ENCODE measurements around the gene POFUT1.

DNA sequence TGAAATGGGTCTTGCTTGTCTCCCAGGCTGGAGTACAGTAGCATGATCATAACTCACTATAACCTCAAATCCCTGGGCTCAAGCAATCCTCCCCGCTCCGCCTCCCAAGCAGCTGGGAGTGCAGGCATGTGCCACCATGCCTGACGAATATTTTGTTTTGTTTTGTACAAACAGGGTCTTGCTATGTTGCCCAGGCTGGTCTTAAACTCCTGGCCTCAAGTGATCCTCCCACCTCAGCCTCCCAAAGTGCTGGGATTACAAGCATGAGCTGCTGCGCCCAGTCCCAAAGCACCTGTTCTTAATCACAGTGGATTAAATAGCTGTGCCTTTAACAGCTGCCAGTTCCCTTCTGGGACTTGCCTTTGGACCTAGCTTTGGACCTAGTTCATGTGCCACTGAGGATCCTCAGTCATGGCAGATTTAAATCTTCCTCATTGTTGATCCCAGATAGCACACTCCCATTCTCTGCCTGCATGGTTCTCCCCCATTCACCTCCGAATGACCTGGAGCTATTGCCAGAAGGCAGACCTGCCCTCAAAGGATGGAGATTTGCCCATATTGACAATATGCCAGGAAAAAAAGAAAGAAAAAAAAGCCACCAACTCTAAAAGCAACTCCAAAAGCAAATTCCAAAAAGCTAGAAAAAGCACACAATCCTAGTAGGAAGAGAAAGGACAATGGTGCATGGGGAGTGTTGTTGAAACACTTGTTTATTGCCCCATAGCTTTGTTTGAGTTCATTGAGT, 10.6 kb downstream of the POFUT1 start:
- TF ChIP-seq POLR2AphosphoS5 (IDR thresholded peaks at IDR 0.05; ENCODE audit: low read depth, low read length) (no peak), TAF1 (IDR thresholded peaks at IDR 0.05; ENCODE audit: borderline replicate concordance, insufficient read depth, low read length) (no peak), SIN3A (IDR thresholded peaks at IDR 0.05; ENCODE audit: borderline replicate concordance, insufficient read depth, low read length) (no peak)
- TF ChIP-seq, protein P1, sequence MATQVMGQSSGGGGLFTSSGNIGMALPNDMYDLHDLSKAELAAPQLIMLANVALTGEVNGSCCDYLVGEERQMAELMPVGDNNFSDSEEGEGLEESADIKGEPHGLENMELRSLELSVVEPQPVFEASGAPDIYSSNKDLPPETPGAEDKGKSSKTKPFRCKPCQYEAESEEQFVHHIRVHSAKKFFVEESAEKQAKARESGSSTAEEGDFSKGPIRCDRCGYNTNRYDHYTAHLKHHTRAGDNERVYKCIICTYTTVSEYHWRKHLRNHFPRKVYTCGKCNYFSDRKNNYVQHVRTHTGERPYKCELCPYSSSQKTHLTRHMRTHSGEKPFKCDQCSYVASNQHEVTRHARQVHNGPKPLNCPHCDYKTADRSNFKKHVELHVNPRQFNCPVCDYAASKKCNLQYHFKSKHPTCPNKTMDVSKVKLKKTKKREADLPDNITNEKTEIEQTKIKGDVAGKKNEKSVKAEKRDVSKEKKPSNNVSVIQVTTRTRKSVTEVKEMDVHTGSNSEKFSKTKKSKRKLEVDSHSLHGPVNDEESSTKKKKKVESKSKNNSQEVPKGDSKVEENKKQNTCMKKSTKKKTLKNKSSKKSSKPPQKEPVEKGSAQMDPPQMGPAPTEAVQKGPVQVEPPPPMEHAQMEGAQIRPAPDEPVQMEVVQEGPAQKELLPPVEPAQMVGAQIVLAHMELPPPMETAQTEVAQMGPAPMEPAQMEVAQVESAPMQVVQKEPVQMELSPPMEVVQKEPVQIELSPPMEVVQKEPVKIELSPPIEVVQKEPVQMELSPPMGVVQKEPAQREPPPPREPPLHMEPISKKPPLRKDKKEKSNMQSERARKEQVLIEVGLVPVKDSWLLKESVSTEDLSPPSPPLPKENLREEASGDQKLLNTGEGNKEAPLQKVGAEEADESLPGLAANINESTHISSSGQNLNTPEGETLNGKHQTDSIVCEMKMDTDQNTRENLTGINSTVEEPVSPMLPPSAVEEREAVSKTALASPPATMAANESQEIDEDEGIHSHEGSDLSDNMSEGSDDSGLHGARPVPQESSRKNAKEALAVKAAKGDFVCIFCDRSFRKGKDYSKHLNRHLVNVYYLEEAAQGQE (IDR thresholded peaks at IDR 0.05; ENCODE audit: insufficient read depth in 1 of 2, low read depth in 2 of 2, low read length in 2 of 2), result no peak

Measured in PFSK-1 (cell line).